ENCODE results near the gene L3MBTL1.

The L3MBTL1 gene

GRCh38 chr20:43536041-43536816, 28.7 kb downstream of the L3MBTL1 start:
- no peak for DNase-seq

GRCh38 chr20:43536817-43537440, 29.4 kb downstream of the L3MBTL1 start:
- DNase-seq = no peak

- no peak for DNase-seq
Measured at GRCh38 chr20:43537921-43538877, 30.7 kb downstream of the L3MBTL1 start.

GRCh38 chr20:43538878-43539700, 31.6 kb downstream of the L3MBTL1 start:
- no peak for DNase-seq

- DNase-seq = no peak
Measured at GRCh38 chr20:43539975-43540672, 32.6 kb downstream of the L3MBTL1 start.

GRCh38 chr20:43540673-43541060, 33.2 kb downstream of the L3MBTL1 start:
- no peak for DNase-seq

- no peak for DNase-seq
Measured at GRCh38 chr20:43541214-43541613, 33.7 kb downstream of the L3MBTL1 start.

GRCh38 chr20:43542161-43542560, 34.7 kb downstream of the L3MBTL1 start:
- no peak for DNase-seq

GRCh38 chr20:43542674-43543073, 35.2 kb downstream of the L3MBTL1 start:
- no peak for DNase-seq

- no peak for DNase-seq
Measured at GRCh38 chr20:43543138-43543537, 35.6 kb downstream of the L3MBTL1 start.

- DNase-seq = no peak
Measured at GRCh38 chr20:43544501-43544900, 37.0 kb downstream of the L3MBTL1 start.

- DNase-seq = no peak
Measured at GRCh38 chr20:43545837-43546578, 38.5 kb downstream of the L3MBTL1 start.

GRCh38 chr20:43548273-43548880, 40.9 kb downstream of the L3MBTL1 start:
- DNase-seq = no peak

GRCh38 chr20:43549416-43550065, 42.0 kb downstream of the L3MBTL1 start:
- DNase-seq = no peak

- DNase-seq = no peak
Measured at GRCh38 chr20:43550456-43550855, 43.0 kb downstream of the L3MBTL1 start.

GRCh38 chr20:43554369-43554768, 46.9 kb downstream of the L3MBTL1 start:
- no peak for DNase-seq

- DNase-seq = no peak
Measured at GRCh38 chr20:43558412-43559146, 51.1 kb downstream of the L3MBTL1 start, which contains the start of gene SGK2. TSS of gene SGK2 (plus strand) at chr20:43559027. CDS start at chr20:43566496, 7,469 bp downstream.

- no peak for DNase-seq
Measured at GRCh38 chr20:43559147-43559987, 51.9 kb downstream of the L3MBTL1 start.

Measured in DMS79 treated with DMSO at 0.1 percent for 48 hours (cell line).